HepG2 (cell line): ENCODE measurements around the gene PPP1R13L. TPM values are rescaled to one million over a fixed set of nuclear protein-coding genes. Genes with fewer than 3 reads are reported as not detected.

Source experiments
- ADNP ChIP-seq: sonication (generic); formaldehyde crosslinking; IDR thresholded peaks from 2 replicates; pipeline ENCODE4 v1.4.0; 2020; ENCODE audit warnings: missing genetic modification reagents
- ARHGAP35 ChIP-seq: sonication (generic); formaldehyde crosslinking; IDR thresholded peaks from 2 replicates; pipeline ENCODE4 v1.9.0; 2022; ENCODE audit warnings: mild to moderate bottlenecking, inconsistent platforms, moderate library complexity, missing genetic modification reagents, borderline replicate concordance
- CHD4 ChIP-seq: fragments of 200-600 bp; sonication (generic); IDR thresholded peaks from 2 replicates; pipeline ENCODE4 v1.7.0; 2017; ENCODE audit warnings: mild to moderate bottlenecking, low read length, borderline replicate concordance
- KDM4B ChIP-seq: sonication (generic); formaldehyde crosslinking; IDR thresholded peaks from 2 replicates; pipeline ENCODE4 v1.4.0; 2020; ENCODE audit warnings: missing genetic modification reagents
- MTA1 ChIP-seq: sonication (generic); formaldehyde crosslinking; IDR thresholded peaks from 2 replicates; pipeline ENCODE4 v1.4.0; 2020; ENCODE audit warnings: missing genetic modification reagents, mild to moderate bottlenecking, borderline replicate concordance
- POGZ ChIP-seq: sonication (generic); formaldehyde crosslinking; IDR thresholded peaks from 2 replicates; pipeline ENCODE4 v1.4.0; 2020; ENCODE audit warnings: mild to moderate bottlenecking, missing genetic modification reagents
- POLR2AphosphoS5 ChIP-seq: IDR thresholded peaks from 2 replicates; pipeline ENCODE4 v1.6.1; 2012; ENCODE audit warnings: low read depth, low read length
- POLR2G ChIP-seq: fragments of 200-400 bp; formaldehyde crosslinking; IDR thresholded peaks from 2 replicates; pipeline ENCODE4 v1.6.1; 2018; ENCODE audit warnings: mild to moderate bottlenecking, low read depth, low read length, moderate library complexity
- RXRB ChIP-seq: IDR thresholded peaks from 2 replicates; pipeline ENCODE4 v1.6.1; 2016; ENCODE audit warnings: borderline replicate concordance, missing genetic modification reagents, missing compliant biosample characterization
- SMAD1 ChIP-seq: sonication (generic); formaldehyde crosslinking; IDR thresholded peaks from 2 replicates; pipeline ENCODE4 v1.4.0; 2020; ENCODE audit warnings: missing genetic modification reagents, low read depth, mild to moderate bottlenecking, borderline replicate concordance
- SP1 ChIP-seq, 2 experiments: fragments of 450-650 bp in 1 of 2; sonication (generic) in 1 of 2; formaldehyde crosslinking in 1 of 2; IDR thresholded peaks; 2 replicates each; pipeline versions ENCODE4 v1.4.0 to v1.6.1; 2016 to 2020; ENCODE audit warnings: missing genetic modification reagents in 1 of 2
- SP4 ChIP-seq: sonication (generic); formaldehyde crosslinking; IDR thresholded peaks from 2 replicates; pipeline ENCODE4 v1.8.1; 2023; ENCODE audit warnings: mild to moderate bottlenecking, missing genetic modification reagents
- SP5 ChIP-seq: IDR thresholded peaks from 2 replicates; pipeline ENCODE4 v1.6.1; 2016; ENCODE audit warnings: low read depth, borderline replicate concordance
- SUZ12 ChIP-seq: fragments of 150-350 bp; IDR thresholded peaks from 2 replicates; pipeline ENCODE4 v1.6.1; 2014; ENCODE audit warnings: low read depth, low read length
- YY1 ChIP-seq: IDR thresholded peaks from 2 replicates; pipeline ENCODE4 v1.6.1; 2011; ENCODE audit warnings: low read length, low read depth, moderate library complexity, mild to moderate bottlenecking; ENCODE audit not compliant: insufficient read depth, insufficient replicate concordance
- ZBTB40 ChIP-seq, 2 experiments: fragments of 450-650 bp in 1 of 2; sonication (generic) in 1 of 2; formaldehyde crosslinking in 1 of 2; IDR thresholded peaks; 2 replicates each; pipeline versions ENCODE4 v1.6.1 to v1.8.0; 2016 to 2022; ENCODE audit warnings: antibody characterized with exemption in 1 of 2, mild to moderate bottlenecking in 1 of 2, missing genetic modification reagents in 1 of 2
- ZNF121 ChIP-seq: sonication (generic); formaldehyde crosslinking; IDR thresholded peaks from 2 replicates; pipeline ENCODE4 v1.5.0; 2020; ENCODE audit warnings: mild to moderate bottlenecking, missing genetic modification reagents
- ZNF589 ChIP-seq: sonication (generic); formaldehyde crosslinking; conservative IDR thresholded peaks from 2 replicates; pipeline ENCODE4 v1.8.0; 2022; ENCODE audit warnings: mild to moderate bottlenecking, moderate library complexity, missing genetic modification reagents
- ZNF776 ChIP-seq: sonication (generic); formaldehyde crosslinking; IDR thresholded peaks from 2 replicates; pipeline ENCODE4 v1.4.0; 2020; ENCODE audit warnings: mild to moderate bottlenecking, missing genetic modification reagents
- ZNF839 ChIP-seq: sonication (generic); formaldehyde crosslinking; IDR thresholded peaks from 2 replicates; pipeline ENCODE4 v1.4.0; 2020; ENCODE audit warnings: missing genetic modification reagents, mild to moderate bottlenecking, borderline replicate concordance
- polyA plus RNA-seq, 8 experiments: library from polyadenylated mRNA; depleted of rRNA in 3 of 8; stranded (reverse) in 7 of 8; unstranded in 1 of 8; fragments of >200 nt; fragmentation: Illumina TruSeq in 4 of 8; extraction: Trizol in 4 of 8; gene quantifications; 2 replicates each; pipeline versions ENCODE4 v1.2.1 to v1.2.3, GENCODE V29; 2011 to 2016; ENCODE audit warnings: low read depth in 4 of 8, missing spikeins in 1 of 8, mixed read lengths in 1 of 8; ENCODE audit not compliant: insufficient read depth in 1 of 8
- total RNA-seq, 5 experiments: library from RNA; depleted of rRNA; stranded (reverse); fragments of >200 nt; fragmentation: Illumina TruSeq; extraction: Trizol; gene quantifications; 2 replicates each; pipeline ENCODE4 v1.2.3, GENCODE V29; 2016; ENCODE audit warnings: low read depth in 1 of 5

The PPP1R13L gene
- total and polyA plus RNA-seq, 2 of the 13 experiments (the other 11 are each of a cell fraction or from before 2014, with no cell fraction given), result 1.3 to 6.6 TPM

GRCh38 chr19:45404557-45405434 is at the start of gene PPP1R13L (continued):
- TF ChIP-seq ZBTB40 (IDR thresholded peaks at IDR 0.05) (no peak), ZBTB40 (CRISPR knock-in tag; IDR thresholded peaks at IDR 0.05) (peak; percentile 5; the same call in 1 of the 2 replicates), CHD4 (peak; percentile 92), YY1 (peak; percentile 9), SUZ12 (peak; percentile 28; the same call in 1 of the 2 replicates), SMAD1 (CRISPR knock-in tag) (peak; percentile 30; the same call in 1 of the 2 replicates), SP4 (CRISPR knock-in tag) (peak; percentile 57), ZNF589 (CRISPR knock-in tag) (no peak; the same call in 1 of the 2 replicates), SP5 (CRISPR knock-in tag) (peak; percentile 71; the same call in 1 of the 2 replicates), ZNF776 (CRISPR knock-in tag) (0 out of 2 replicates have a peak, but pooled peaks have one; percentile 29), KDM4B (0 out of 2 replicates have a peak, but pooled peaks have one; percentile 13), ZNF121 (CRISPR knock-in tag) (peak; percentile 88; the same call in 1 of the 2 replicates), SP1 (IDR thresholded peaks at IDR 0.05) (no peak), SP1 (CRISPR knock-in tag; IDR thresholded peaks at IDR 0.05) (peak; percentile 68), RXRB (CRISPR knock-in tag) (0 out of 2 replicates have a peak, but pooled peaks have one; percentile 8), ZNF839 (CRISPR knock-in tag) (no peak), ARHGAP35 (CRISPR knock-in tag) (peak; percentile 52; the same call in 1 of the 2 replicates), POGZ (CRISPR knock-in tag) (0 out of 2 replicates have a peak, but pooled peaks have one; percentile 8), MTA1 (CRISPR knock-in tag) (peak; percentile 60; the same call in 1 of the 2 replicates), ADNP (peak; percentile 80; the same call in 1 of the 2 replicates), POLR2G (peak; percentile 52; the same call in 1 of the 2 replicates), POLR2AphosphoS5 (0 out of 2 replicates have a peak, but pooled peaks have one; percentile 30)
